Stimulated activated CD8-positive, alpha-beta memory T cell treated with anti-CD3 and anti-CD28 coated beads, Interleukin-7, amount 100 ng/mL, for 1 hour (primary cell): ENCODE results near the gene HOXD12.

Source experiments
- DNase-seq, 2 donors: peaks; one replicate each; pipeline ENCODE4 v3.0.0-alpha.2; 2020; ENCODE audit warnings: low read depth in 2 of 2

HOXD12 gene

DNA sequence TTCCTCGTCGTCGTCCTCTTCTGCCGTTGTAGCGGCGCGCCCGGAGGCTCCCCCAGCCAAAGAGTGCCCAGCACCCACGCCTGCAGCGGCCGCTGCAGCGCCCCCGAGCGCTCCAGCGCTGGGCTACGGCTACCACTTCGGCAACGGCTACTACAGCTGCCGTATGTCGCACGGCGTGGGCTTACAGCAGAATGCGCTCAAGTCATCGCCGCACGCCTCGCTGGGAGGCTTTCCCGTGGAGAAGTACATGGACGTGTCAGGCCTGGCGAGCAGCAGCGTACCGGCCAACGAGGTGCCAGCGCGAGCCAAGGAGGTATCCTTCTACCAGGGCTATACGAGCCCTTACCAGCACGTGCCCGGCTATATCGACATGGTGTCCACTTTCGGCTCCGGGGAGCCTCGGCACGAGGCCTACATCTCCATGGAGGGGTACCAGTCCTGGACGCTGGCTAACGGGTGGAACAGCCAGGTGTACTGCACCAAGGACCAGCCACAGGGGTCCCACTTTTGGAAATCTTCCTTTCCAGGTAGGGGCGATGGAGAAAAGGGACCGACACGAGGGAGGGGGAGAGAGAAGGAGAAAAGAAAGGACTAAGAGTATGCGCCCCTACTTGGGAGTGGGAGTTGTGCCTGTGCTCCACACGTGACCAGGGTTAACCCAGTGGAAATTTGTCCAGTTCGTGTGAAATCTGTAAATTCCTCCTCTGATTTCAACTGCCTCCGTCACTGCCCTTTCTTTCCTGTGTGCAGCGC lies 6.3 kb upstream of the HOXD12 start:
- DNase-seq: no peak

DNA sequence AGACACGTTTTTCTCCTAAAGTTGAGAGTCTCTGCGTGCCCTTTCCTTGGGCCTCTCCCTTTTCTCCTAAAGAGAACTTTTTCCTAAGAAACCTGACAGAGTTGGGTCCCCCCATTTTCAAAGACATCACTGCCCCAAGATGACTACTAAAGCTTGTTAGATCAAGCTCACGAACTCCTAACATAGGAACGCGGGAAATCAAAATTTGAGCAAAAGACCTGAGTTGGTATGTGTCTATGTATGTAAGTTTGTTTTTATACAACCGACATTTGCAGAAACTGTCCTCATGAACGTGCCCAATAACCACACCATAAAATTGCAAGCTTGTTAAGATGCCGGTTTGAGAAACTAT lies 5.7 kb upstream of the HOXD12 start:
- no peak for DNase-seq

DNA sequence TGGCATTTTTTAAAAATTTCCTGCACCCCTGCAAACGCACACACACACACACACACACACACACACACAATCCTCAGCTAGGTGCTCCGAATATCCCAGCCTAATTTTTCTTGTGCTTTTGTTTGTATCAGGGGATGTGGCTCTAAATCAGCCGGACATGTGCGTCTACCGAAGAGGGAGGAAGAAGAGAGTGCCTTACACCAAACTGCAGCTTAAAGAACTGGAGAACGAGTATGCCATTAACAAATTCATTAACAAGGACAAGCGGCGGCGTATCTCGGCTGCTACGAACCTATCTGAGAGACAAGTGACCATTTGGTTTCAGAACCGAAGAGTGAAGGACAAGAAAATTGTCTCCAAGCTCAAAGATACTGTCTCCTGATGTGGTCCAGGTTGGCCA lies 5.2 kb upstream of the HOXD12 start:
- DNase-seq: no peak

DNA sequence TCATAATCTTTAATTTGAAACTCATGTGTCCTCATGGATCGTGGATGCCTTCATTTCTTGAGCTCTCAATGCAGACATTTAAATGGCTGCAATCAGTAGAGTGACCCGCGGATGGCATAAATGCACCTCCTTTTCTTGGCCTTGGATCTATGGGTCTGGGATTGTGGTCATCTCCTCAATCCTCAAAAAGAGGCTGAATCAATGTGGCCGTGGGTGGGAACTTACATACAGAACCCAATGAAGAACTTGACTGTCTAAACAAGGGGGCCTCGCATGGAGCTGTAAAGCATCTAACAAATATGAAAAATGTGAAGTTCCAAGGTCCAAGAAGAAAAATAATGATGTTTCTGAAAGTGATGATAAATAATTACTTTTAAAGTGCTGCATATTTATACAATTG lies 4.2 kb upstream of the HOXD12 start:
- no peak for DNase-seq

DNA sequence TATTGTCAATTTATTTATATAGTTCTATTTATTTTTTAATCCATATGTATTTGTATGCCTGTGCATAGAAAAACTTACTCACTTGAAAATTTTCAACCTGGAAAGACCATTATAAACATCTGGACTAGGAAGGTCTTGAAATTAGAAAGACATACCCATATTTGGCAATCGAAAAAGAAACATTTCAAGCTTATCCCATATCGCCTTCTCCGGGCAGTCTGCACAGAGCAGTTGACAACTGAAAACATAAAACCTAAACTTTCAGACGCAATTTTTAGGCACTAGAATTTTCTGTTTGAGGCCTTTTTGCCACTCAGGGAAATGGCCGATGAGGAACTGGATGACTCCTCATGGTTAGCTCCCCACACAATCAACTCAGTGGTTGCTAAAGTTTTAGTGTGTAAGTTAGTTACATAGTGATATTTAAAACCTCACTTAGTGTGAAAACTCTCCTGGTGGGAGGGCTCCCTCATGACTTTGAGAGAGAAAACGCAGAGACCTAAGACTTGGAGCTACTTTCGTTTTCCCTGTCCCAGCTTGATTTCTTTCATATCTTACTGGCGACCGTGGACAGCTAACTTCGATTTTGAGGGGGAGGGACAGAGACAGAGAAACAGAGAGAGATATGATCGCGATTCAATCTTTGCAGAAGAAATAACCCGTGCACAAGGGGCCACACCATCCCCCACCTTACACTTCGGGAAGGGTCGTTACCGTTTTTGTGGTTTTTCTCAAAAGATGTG lies 3.2 kb upstream of the HOXD12 start:
- no peak for DNase-seq

DNA sequence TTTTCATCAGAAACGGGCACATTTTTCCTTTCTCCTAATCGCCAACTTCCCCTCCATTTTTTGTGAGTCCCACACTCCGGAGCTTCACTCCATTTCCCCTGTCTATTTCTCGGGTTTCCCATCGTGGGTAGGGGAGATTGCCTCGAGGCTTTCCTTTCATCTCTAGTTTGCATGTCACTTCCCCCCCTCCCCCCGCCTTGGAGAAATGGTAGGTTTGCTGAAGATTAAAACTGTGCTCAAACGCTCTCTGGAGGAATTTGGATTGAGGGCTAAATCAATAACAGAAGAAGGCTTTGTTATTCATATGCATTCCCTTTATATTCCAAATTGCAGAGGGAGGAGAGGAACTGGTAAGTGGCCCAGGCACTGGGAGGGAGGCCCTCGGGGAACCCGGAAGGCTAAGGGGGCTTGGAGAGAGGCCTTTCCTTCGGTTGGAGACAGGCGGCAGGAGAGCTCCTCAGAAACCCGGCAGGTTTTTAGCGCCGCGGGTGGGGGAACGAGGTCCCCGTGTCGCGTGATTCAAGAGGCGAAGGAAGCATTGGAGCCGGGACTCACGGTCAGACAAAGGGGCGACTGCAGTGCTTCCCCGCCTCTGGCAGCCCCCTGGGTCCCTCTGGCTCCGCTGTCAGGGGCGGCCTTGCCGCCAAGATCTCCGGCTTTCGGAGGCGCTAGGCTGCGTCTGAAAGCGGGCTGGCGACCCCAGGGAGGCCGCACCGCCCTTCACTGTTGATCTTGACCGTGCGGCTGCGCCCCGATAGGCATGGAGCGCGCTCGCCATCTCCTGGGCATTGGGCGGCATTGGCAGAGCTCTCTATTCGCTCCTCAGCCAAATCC lies 2.4 kb upstream of the HOXD12 start:
- peak; percentile 13 to 31 for DNase-seq

DNA sequence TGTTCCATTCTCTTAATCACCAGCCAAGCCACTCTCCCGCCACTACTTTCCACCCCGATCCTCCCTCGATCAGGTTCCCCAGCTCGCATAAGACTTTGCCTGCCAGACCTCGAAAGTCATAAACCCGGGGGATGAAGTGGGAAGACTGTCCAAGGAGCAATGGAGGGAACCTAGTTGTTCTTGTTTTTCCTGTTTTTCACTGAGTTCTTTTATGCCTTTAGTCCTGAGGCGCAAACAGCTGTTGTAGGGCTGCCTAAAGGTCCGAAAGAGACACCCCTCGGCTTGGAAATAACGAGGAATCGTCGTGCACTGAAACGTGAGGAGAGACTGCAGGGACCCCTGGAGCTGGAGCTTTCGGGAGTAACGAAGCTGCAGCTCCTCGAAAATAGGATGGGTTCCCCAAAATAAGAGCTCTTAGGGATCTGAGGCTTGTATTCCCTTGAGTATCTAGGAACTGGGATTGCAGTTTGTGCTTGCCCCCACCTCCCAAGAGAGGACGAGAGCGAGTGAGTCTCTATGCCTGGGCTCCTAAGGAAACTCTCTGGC lies 1.7 kb upstream of the HOXD12 start:
- DNase-seq: no peak

DNA sequence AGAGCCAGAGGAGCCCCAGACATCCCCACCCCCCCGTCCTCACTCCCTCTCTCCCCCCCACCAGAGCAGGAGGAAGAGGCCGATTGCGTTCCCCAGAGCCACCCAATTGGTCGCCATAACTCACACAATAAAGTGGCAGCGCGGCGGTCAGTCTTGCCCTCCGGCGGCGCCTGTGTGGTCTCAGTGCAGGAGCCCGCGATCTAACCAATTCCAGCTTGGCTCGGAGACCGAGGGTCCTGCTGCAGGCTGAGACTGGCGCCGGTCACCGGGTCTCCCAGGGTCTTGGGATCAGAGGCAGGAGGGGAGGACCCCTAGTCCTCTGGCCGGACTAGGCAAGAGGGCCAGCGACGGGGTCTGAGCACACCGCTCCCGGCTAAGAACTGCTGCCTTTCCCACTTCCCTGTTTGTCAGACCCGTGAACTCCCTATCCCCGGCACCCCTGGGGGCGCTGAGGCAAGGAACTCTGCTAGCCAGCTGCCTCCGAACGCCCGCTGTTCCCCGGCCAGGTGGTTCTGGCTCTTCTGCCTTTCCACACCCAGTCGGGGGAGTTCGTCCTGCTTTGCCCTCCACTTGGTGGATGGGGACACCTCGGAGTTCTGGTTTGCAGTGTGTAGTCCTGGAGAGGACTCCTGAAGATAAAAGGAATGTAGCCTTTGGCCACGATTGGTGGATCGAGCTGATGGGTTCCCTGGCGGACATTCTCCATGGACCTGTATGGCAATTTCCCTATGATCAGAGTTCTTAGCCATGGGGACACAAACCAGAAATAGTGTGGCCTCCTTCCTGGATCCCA lies 1.0 kb upstream of the HOXD12 start:
- no peak for DNase-seq

DNA sequence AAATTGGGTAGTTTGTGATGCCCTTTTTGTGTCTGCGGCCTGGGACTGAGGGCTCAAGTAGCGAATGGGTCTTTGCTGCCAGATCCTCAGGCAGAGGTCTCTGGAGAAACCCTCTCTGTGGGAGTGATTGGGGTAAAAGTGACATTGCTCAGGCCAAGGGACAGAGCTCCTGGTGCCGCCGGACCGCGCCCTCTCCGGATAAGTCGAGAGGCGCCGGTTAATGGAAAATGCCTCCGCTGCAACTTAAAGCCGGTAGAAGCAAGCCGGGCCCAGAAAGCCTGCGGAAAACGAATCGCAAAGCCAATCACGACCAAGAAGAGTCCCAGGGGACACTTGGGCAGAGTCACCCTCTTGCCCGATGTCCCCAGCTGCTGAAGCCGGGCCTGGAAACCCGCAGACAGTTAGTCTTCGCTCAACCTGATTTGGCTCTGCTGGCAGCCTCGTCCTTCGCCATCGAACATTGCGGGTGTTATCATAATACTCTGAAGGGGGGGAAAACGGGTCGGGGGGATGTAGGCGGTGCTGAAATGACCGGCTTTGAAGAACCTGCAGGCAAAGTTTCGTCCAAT lies 352 bp upstream of the HOXD12 start:
- DNase-seq: no peak

DNA sequence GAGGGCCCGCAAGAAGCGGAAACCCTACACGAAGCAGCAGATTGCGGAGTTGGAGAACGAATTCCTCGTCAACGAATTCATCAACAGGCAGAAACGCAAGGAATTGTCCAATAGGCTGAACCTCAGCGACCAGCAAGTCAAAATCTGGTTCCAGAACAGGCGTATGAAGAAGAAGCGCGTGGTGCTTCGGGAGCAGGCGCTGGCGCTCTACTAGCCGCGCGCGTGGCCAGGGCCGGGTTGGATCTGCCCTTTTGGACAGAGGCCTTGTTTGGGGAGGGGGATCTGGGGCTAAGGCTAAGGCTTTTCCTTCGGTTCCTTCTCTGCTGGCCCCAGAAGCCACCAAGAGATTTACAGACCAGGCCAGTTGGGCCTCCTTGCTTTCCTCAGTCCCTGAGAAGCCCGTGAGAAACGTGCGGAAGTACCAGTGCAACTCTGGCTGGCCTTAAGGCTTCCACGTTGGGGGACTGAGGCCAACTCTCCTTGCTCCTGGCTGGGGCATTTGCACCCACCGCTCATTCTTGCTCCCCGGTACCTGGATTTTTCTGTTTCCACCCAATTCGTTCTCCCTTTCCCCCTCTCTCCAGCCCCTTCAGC lies 1.0 kb downstream of the HOXD12 start:
- DNase-seq: no peak

DNA sequence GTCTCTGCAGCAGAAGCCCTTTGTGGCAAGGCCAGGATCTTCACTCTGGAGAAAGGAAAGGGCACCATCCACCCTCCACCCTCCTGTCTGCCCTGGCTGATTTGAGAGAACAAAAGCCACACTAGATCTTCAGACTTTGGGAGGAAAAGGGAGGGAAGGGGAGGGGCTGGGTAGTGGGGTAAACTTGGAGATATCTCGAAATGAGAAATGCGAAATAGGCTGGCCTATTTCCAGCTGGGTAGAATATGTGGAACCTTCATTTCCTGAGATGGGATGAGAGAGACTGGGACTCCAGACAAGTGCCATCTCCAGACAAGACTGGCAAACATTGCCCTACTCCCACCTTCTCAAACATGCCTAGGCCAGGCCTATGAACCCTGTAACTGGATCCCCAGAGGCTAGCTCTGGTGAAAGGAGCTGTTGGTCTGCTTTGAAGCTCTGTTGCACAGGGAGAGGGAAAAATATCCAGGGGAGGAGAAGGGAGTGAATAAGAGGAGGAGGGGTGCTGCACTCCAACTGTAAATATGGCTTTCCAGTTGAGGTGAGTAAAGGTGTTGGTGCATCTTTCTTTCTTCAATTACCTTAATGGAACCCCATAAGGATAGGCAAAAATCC lies 1.7 kb downstream of the HOXD12 start:
- DNase-seq: no peak

DNA sequence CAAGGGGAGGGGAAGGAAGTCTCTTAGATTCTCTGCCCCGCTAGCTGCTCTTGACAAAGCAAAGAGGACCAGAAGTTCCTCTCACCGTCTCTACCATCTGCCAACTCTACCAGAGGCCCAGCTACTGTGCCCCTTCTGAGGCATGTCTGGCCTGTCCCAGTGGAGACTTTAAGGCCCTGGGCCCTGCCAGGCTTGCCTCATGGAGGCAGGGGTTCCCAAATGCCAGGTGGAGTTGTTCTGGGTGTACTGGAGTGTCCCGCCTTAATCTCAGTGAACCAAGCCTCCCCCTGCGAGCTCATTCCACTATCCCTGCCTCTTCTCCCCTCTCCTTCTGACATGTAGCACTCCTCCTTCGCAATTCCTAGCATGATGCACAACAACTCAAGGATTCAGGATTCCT lies 2.2 kb downstream of the HOXD12 start:
- no peak for DNase-seq

DNA sequence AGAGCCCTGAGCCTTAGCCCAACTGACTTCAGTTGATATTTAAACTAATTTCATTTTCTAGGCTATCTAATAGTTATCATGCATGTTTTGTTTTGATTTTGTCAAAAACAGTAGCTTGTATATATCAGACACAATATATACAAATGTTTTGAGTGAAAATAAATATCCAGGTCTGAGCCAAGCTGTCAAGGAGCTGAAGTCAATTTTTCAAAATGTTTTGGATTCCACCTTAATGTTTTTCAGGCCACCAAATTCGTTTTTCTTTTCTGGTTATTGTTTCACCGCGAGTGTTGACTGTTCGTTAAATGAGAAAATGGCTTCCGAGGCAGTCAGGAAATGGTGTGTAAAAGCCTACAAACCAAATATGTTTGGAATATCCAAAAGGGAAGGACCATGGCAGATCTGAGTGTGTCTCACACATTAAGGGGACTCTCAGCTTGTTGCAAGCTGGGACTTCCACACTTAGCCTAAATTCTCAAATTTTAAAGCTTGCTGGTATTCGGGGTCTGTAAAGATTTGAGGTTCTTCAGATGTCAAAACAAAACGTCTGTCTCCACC lies 2.8 kb downstream of the HOXD12 start:
- DNase-seq: no peak

DNA sequence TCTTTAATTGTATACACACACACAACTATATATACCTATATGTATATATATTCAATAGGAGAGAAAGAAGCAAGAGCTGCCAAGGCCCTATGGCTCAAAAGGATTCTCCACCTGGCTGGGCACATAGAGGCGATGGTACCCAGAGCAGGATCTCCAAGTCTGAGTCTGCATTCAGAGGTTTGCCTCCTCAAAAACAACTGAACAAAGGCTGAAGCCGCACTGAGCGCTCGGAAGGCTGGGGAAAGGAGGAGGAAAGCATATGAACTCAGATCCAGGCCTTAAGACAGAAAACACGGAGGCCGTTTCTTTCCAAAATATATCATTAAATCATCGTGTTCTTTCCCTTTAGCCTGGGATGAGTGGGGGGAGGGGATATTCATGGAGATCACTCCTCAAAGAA lies 3.6 kb downstream of the HOXD12 start:
- no peak for DNase-seq

DNA sequence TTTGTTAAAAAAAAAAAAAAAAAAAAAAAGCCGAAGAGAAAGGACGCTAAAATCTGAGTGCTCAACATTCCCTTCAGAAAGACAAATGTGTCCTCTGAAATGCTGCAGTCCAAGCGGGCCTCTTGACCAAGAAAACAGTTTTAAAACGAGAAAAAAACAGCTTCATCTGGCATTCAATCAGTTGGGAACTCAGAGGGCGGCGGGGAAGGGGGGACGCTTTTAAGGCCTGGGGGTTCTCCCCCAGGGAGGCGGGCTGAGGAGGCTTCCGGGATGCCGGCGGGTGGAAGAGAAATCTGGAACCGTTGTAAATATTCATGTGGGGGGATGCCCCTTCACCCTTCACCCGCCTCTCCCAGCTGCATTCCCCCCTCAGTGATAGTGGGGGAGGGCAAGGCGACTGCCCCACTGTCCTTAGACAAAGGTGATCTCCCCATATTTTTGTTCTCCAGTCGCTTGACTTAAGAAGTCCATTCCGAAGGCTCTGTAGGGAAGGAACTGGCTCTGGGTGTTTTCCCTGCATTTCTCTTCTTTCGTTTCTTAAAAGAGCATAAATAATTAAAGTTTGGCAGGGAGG lies 4.2 kb downstream of the HOXD12 start:
- no peak for DNase-seq

DNA sequence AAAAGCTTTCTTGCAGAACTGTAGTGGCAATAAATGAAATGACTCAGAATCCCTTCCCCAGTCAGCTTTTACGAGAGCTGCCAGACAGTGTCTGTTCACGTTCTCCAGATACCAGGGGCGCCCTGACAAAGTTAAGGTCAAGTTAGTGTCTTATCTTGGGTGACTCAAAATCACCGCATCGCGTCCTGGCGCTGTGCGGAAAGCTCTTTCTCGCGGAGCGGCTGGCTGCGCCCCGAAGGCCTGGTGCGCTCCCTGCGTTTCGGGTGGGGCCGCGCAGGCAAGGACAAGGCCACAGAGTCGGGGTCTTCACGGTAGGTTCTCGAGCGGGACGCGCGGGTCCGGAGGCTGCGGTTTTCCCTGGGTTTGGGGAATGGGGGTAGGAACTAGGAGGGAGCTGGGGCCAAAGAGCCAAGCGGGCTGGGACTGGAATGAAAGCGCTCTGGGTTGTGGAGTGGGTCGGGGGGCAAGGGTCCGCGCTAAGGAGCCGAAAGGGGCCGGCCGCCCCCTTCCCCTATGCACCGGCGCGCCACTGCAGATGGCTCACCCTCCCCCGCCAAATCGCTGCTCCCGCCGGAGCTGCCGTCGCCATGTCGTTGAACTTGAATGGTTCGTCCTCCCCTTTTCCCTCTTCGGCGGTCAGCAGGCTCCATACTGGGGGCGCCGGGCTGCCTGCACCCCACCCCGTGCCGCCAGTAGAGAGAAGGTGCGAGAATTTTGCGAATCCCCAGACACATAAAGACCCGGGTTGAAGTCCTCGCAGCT lies 4.9 kb downstream of the HOXD12 start:
- DNase-seq: no peak

DNA sequence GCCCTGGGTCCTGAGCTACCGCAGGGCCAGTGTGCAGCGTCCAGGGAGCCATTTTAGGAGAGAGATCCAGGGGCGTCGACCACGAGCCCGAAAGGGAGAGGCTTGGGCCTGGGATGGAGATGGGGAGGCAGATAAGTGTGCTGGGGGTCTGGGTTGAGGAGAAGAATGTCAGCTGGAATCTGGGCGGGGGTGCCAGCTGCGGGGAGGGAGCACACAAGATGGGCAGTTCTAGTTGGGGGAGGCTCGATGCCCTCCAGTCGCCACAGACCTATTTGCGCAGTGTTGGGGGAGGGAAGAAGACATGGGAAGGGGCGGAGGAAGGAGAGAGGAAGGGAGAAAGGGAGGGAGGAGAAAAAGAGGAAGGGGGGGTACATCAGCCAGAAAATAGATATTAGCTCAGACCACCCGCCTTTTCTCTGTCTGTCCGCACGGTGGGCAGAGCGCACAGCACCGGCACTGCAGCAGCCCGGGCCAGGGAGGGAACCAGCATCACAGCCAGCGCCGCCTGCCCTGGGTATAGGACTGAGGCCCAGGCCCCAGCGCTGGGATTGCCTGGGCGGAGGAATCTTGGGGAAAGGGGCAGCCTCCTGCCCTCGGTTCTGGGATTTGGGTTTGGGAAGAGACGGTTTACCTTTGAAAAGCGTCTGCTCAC lies 5.6 kb downstream of the HOXD12 start:
- DNase-seq: no peak
